Measurements from ENCODE around the gene SF3B6. TPM values are rescaled to one million over a fixed set of nuclear protein-coding genes. Genes with fewer than 3 reads are reported as not detected.

The SF3B6 gene
- total RNA-seq, 1 experiment from 2014 or later: 123 TPM

DNA sequence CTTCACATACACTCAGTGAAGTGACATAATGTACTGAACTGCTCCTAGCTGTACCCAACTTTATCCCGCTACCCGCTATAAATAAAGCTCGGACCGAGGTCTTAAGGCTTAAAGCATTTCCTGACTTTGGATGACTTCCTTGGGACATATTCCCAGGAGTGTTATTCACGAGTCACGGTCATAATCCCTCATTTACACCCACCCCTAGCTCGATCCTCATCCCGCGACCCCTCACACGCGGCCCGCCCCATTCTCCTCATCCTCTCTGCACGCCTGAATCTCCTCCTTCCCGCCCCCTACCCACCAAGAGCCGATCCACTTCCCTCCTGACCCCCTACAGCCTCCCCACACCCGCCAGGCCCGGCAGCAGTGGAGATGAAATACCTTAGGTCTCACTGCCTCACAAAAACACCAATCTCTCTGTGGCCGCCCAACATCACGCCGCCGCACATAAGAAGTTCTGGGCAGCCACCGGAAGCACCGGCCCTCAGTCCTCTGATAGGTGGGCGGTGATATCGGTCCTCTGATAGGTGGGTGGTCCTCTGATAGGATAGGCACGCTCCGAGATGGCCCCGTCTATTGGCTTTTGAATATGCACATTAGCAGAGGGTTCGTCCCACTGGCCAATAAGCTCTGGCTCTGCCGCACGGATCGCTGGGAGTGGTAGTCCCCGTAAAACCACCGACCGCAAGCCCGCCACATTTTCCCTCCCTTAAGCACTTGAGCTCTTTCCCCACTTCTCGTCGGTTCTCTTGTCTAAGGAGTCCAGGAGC, 29.0 kb downstream of the SF3B6 start, which contains the start of gene WDCP:
WDCP (minus strand) TSS at position 462 of the 773 bp plus-strand sequence. CDS start 7,897 bp downstream, outside the sequence.
- POLR2A ChIA-PET (ENCODE audit: unreplicated experiment): interaction anchor here (0.6 to 1.4 kb wide), 8 partner anchors 18 to 239 kb away, joined by 3 to 19 read pairs (median 4); partner anchors contain the start of genes SF3B6 and UBXN2A
- peak within 1 kb of the TSS; percentile 75 for H3K4me2 ChIP-seq
- CTCF ChIA-PET: interaction anchor here (0.6 to 1.1 kb wide), 4 partner anchors 29 to 348 kb away, joined by 3 to 18 read pairs (median 4); partner anchors contain the start of genes SF3B6 and TP53I3
- DNase-seq: peak; percentile 91 to 99
- peak within 1 kb of the TSS; percentile 98 for H2AFZ ChIP-seq
- H3K4me1 ChIP-seq (replicated peaks; ENCODE audit: insufficient read depth): peaks cover 17% of the 10 kb centered on the region; the same call in 1 of the 2 replicates
- no peaks in the 10 kb centered on the region for H3K9me3 ChIP-seq (ENCODE audit: insufficient read depth, low read depth)
- H3K4me3 ChIP-seq: peak within 1 kb of the TSS; percentile 73
- intact Hi-C loops (cut with micrococcal nuclease; ENCODE audit: unreplicated experiment): loop anchor here (1.0 to 2.0 kb wide), 2 partner anchors 29 to 32 kb away; partner anchors contain the start of gene SF3B6
- no peaks in the 10 kb centered on the region for H3K9me2 ChIP-seq (ENCODE audit: insufficient read depth)
- peaks cover 13% of the 10 kb centered on the region; the same call in 1 of the 2 replicates for H3K79me2 ChIP-seq (ENCODE audit: low read depth)
- TF ChIP-seq EZH2 (IDR thresholded peaks at IDR 0.05; ENCODE audit: low read depth) (no peak), CTCF (conservative IDR thresholded peaks at IDR 0.05) (no peak)
- BruUV-seq (replicated peaks): no TSS peak
- H3K27me3 ChIP-seq (ENCODE audit: insufficient read depth, low read depth): peaks cover 10% of the 10 kb centered on the region; the same call in 1 of the 2 replicates
- peaks cover 27% of the 10 kb centered on the region for H3F3A ChIP-seq (ENCODE audit: insufficient read depth, low read depth)
- no peaks in the 10 kb centered on the region for H4K20me1 ChIP-seq (ENCODE audit: insufficient read depth)
- no peak within 1 kb of the TSS for H3K27ac ChIP-seq
- H3K36me3 ChIP-seq (ENCODE audit: low read depth): no peaks in the 10 kb centered on the region

DNA sequence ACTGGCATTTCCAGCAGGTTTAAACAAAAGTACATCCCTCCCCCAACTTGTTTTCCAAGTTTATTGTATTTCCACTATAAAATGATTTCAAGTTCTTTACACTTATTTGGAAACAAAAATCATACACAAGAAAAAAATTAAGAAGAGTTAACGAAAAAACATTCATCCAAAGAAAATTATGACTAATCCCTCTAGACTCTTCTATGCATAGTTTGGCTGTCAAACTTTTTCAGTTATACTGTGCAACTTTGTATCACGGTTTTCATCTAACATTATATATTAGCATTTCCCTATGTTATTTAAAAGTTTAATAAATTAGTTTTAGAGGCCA, 29.6 kb downstream of the SF3B6 start:
- BruUV-seq (replicated peaks): no TSS peak
- DNase-seq: no peak
- H3K36me3 ChIP-seq (ENCODE audit: low read depth): no peaks in the 10 kb centered on the region
- peaks cover 21% of the 10 kb centered on the region for H3F3A ChIP-seq (ENCODE audit: insufficient read depth, low read depth)
- no peaks in the 10 kb centered on the region for H3K9me3 ChIP-seq (ENCODE audit: insufficient read depth, low read depth)
- no peaks in the 10 kb centered on the region for H3K9me2 ChIP-seq (ENCODE audit: insufficient read depth)
- H3K79me2 ChIP-seq (ENCODE audit: low read depth): peaks cover 13% of the 10 kb centered on the region; the same call in 1 of the 2 replicates
- peak overlapping the region; percentile 73 for H3K4me3 ChIP-seq
- no peak overlapping the region for H3K27ac ChIP-seq
- intact Hi-C loops (cut with micrococcal nuclease; ENCODE audit: unreplicated experiment): loop anchor here (2.0 kb wide), 1 partner anchor 32 kb away; no protein-coding TSS in a partner anchor
- peak overlapping the region; percentile 75 for H3K4me2 ChIP-seq
- CTCF ChIA-PET: no interaction called here
- H3K4me1 ChIP-seq (replicated peaks; ENCODE audit: insufficient read depth): peaks cover 17% of the 10 kb centered on the region; the same call in 1 of the 2 replicates
- H4K20me1 ChIP-seq (ENCODE audit: insufficient read depth): no peaks in the 10 kb centered on the region
- no peak for TF ChIP-seq EZH2 (IDR thresholded peaks at IDR 0.05; ENCODE audit: low read depth)
- no peak for TF ChIP-seq CTCF (conservative IDR thresholded peaks at IDR 0.05)
- POLR2A ChIA-PET (ENCODE audit: unreplicated experiment): interaction anchor here (1.4 kb wide), 1 partner anchor 106 kb away, joined by 3 read pairs; the partner anchor contains the start of gene UBXN2A
- H2AFZ ChIP-seq: peak overlapping the region; percentile 98
- H3K27me3 ChIP-seq (ENCODE audit: insufficient read depth, low read depth): peaks cover 10% of the 10 kb centered on the region; the same call in 1 of the 2 replicates

All from PC-9 (cell line).